GM19238 (cell line): ENCODE results near the gene CNST.
A peak's percentile ranks its signal among the peaks of the same experiment; 100 is the strongest.
"Not testable (repeated sequence)": the region's sequence is repeated elsewhere in the genome, so short reads cannot be mapped to it uniquely, and the experiment has no call there.

Source experiments
- DNase-seq: peaks from one replicate; pipeline ENCODE4 v3.0.0; 2011; ENCODE audit warnings: low spot score; ENCODE audit not compliant: insufficient read length

CNST gene

DNA sequence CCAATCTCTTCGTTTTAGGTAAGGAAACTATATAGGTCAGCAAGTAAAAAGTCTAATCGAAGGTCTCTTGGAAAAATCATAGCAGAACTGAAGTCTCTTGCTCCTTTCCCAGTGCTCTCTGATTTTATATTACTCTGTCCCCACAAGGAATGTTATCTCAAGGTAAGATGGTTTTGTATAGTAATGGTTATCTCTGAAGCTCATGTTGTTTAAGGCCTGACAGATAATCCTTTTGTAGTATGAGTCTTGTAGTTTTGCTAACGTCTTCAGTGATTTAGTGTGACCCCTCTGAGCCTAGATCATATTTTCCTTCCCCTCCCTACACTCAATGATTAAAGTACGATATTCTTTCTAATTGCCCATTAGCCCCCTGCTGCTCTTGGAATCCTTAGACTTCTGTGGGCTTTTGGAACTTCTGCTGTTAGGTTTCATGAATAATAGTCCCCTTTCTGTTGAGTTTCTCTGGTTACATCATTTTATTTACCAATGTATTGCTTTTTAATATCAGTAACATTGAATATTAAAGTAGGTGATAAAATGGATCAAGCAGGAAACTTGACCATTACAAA lies 52.1 kb downstream of the CNST start:
- DNase-seq: no peak

DNA sequence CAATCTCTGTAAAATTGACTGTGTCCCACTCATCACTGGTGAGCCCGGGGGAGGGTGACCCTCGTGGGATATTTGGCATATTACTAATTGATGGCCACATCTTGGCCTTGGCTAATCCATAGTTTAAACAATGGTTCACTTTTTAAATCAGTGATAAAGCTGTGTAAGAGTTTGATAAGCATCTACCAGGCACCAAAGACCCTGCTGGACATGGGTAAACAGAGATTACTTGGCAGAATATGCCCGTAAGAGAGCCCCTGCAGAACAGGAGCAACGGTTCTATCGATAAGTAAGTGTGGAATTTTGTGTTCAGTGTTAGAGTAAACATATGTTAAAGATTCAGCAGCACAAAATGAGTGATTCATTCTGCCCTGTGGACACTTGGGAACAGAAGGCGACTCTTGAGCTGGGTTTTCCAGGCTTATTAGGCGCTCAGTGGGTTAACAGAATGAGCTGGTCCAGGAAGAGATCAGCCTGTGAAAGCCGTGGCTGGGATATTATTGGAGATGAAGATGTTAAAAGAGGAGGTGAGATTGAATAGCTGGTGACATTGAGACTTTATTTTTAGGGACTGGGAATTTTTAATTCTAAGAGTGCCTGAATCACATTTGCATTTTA lies 55.9 kb downstream of the CNST start:
- DNase-seq: no peak

DNA sequence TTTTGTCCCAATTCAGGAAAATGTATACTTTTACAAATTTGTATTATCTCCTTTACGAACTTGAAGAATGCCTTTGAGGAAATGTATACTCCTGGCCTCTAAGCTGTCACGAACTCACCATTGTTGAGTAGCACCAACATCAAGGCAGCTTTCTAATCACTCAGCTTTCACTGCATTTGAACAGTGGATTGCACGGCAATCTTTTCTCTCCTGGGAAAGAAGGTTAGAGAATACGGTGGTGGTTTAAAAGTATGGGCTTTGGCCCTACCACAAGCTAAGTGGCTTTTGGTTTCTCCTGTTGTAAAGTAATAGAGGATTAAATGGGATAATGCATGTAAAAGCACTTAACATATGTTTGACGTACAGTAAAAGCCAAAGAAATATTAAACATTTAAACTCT lies 57.8 kb downstream of the CNST start:
- DNase-seq: no peak

DNA sequence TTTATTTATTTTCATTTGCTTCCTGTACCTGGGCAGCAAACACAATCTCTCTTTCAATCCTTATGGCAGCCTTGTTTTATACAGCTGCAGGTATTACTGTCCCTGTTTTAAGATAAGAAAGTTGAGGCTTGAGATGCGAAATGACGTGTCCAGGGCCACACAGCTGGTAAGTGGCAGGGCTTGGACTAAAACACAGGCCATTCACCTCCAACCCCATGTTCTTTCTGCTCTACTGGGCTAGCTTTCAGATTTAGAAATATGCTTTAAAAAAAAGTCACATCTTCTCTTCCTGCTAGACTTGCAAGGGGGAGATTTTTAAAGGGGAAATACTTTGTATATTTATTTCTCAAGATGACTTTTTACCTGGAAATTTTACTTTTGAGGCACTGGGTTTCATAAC lies 62.8 kb downstream of the CNST start:
- DNase-seq: peak; percentile 38

DNA sequence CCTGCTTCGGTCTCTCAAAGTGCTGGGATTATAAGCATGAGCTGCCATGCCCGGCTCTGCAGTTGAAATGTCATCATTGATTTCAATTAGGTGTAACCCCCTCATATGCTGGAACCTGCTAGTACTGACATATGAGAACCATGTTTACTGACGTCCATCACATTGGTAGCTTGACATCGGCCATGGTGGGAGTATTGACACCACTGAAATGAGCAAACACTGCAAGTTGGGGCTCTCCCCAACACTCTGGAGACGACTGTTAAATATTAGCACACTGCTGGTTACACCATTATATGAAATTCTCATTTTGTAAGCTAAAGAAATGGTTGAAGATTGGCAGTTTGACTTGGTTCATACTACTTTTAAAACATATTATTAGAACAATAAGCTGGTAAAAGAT lies 63.7 kb downstream of the CNST start:
- DNase-seq: no peak

DNA sequence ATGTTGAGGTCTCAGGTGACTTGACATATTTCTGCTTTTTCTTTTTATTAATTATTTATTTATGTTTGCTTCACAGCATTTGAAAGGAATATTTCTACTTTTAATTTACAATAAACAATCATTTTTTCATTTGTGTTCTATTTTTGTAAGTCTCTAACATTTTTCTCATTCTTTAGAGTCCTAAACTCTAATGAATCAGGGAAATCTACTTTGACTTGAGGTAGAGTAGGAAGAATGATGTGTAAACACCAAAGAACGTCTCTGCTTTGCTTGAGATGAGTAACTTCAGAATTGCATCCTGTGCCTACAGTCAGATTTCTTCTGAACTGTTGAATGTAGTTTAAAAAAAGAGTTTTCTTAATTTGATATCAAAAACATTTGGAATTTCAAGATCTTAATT lies 65.2 kb downstream of the CNST start:
- DNase-seq: no peak

DNA sequence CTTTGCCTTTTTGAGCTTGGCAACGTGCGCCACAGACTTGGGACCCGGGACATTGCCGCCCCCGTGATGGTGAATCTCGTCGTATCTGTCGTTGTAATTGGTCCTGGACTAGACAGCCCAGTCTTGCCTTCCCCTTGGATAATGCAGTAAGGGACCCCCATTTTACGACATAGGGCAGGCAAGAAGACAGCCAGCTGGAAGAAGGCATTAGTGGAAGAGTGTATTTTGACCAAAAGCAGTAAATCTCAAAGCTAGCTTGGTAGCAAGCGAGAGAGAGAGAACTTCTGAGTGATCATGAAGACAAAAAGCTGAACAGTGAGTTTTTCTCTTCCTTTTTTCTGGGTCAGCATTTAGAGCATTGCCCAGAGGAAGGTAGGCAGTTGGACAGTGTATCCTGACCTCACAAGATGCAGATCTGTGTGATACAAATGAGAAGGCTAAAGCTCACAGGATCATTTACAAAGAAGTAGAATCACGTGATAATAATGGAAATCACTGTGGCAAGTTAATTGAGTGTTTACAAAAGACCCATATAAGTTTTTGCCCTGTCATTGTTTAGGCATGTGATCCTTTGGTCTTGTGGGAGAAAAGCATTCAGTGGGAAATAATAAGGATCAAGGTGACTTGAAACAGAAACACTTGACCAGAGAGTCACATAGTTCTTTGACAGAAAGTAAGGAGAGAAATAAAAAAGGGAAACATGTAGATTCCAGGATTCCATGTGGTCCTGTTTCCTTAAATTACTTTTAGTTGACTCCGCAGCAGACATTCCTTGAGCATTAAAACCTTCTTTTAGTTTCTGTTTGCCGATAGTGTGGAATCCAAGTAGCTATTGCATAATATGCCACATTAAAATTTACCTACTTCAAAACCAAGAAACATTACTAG lies 66.3 kb downstream of the CNST start:
- no peak for DNase-seq

DNA sequence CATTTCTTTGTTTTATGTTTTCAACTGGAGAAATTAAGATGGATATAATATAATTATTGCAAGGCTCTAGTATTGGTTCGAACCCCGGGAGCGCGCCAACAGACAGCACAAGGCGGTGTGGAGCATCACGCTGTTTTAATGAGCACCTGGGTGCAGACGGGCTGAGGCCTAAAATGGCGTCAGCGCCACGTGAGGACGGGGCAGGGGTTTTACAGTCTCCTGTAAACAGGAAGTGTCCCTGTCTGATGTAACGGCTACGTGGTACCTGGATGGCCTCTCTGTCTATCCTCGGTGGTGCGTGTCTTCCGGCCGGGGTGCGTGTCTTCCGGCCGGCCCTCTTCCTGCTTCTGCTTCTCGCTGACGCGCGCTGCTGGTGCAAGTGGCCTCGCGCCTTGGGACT lies 68.4 kb downstream of the CNST start:
- DNase-seq: not testable (repeated sequence)

DNA sequence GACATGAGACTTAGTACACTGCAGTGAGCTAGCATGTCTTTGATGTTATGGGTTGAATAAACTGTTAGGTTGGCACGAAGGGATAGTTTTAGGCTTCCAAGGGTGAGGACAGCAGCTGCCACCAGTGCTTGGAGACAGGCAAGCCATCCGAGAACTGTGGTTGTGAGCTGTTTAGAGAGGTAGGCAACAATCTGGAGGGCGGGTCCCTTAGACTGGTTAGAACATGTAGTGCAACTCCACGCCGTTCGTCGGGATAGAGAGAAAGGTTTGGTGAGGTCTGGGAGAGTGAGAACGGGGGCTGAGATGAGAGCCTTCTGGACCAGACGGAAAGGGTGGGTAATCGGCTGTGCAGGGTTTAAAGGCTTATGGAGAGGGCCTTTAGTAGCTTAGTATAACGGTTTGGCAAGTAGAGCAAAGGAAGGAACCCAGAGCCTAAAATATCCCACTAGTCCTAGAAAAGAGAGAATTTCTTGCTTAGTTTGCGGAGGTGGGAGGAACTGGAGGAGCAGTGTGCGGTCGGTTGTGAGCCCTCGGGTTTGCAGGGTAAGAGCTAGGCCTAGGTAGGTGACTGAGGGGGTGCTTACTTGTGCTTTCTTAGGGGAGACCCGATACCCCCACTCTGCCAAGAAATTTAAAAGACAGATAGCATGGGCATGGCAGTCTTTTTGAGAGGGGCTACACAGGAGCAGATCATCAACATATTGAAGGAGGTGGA lies 72.8 kb downstream of the CNST start:
- no peak for DNase-seq

DNA sequence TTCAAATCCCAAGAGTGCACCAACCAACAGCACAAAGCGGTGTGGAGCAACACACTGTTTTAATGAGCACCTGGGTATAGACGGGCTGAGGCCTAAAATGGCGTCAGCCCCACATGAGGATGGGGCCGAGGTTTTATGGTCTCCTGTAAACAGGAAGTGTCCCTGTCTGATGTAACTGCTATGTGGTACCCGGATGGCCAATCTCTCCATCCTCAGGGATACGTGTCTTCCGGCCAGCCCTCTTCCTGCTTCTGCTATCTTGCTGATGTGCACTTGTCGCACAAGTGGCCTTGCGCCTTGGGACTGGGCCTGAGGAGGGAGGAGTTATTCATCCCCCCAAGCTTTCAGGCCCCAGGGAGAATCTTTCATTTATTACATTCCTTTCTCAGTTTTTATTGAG lies 73.5 kb downstream of the CNST start:
- DNase-seq: no peak

DNA sequence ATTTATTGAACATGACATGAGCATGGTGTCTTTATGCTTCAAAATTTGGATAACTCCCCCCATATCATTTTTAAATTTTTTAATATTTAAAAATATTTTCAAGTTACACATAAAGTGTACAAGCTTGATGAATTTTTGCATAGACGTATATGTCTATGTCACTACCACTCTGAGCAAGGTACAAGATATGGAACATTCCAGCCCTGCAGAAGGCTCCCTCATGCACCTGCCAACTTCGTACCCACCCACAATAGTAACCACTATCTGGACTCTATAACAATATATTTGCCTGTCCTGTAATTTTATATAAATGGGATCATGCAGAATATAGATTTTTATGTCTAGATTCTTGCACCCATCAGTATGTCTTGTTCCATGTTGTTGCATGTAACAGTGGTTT lies 74.5 kb downstream of the CNST start:
- no peak for DNase-seq

DNA sequence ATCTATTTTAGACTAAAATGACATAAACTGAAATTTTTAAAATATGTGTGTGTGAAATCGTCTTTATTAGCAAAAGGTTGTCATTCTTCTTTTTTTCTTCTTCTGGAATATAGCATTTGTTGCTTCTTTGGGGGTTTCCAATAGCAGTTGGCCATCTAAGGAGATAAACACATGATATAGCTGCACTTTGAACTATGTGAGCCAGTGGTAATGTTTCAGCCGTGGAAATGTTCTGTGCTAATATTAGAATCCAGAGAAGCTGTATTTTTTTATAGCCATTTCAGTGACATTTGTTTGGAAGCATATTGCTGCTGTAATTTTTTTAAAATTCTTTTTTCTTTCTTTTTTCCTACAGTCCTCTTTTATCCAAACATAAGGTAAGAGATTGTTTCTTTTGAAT lies 75.1 kb downstream of the CNST start:
- DNase-seq: no peak

DNA sequence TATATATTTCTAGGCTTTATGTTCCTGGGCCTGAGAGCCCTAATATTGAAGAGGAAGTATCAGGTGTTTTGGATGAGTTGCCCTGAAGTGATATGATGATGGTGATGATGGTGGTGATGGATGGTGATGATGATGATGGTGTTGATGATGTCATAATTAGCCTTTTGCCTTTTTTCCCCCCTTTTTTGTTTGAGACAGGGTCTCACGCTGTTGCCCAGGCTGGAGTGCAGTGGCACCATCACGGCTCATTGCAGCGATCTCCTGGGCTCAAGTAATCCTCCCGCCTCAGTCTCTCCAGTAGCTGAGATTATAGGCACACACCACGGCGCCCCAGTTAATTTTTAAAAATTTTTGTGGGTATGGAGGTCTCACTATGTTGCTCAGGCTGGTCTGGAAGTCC lies 76.5 kb downstream of the CNST start:
- no peak for DNase-seq

DNA sequence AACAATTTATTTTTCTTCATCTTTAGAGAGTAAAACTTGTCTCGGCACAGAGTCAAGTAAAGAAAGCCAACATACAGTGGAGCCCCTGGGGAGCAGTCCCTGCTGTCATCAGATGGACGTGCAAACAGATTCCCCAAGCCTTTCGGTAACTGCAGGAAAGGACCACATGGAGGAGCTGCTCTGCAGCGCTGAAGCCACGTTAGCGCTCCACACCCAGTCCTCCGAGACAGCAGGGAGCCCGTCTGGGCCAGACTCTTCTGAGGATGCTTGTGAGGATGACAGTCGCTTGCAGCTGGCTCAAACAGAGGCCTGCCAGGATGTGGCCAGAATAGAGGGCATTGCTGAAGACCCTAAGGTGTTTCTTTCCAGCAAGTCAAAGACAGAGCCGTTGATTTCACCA lies 80.9 kb downstream of the CNST start:
- no peak for DNase-seq

DNA sequence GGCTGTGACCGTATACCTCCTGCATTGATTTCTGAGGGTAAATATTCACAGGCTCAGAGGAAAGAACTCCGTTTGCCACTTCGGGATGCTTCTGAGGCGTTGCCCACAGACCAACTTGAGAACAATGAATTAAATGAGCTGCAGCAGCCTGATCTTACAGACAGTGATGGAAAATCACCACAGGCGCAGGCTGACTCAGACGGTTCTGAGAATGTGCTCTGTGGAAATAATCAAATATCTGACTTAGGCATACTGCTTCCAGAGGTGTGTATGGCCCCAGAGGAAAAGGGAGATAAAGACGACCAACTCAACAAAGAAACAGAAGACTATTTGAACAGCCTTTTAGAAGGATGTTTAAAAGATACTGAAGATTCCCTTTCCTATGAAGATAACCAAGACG lies 81.3 kb downstream of the CNST start:
- DNase-seq: no peak

DNA sequence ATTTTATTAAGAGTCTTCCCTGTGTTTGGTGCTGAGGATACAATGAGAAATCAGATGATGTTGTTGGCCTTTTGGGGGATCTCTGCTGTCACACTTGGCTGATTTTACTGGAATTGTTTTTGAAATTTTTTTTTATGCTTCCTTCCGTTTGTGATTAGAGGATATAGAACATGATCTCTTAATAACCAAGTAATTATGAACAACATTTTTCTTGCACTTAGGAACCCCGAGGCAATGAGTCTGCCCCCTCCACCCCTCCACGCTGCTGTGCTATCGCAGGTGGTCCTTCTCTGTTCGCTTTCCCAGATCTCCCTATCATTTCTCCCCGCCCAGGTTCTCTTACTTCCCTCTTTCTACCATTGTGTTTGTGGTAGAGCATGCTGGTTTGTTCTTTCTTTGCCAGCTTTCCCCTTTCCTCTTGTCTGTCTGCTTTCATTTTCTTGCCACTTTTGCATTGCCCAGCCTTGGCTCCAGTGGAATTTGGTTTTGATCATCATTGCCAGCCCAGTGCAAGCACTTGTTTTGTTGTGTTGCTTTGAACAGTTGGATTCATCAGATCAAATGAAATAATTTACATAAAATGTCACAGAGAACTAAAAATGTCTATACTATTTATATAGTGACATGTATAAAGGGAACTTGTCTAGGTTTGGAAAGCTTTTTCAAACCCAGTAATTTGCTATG lies 84.9 kb downstream of the CNST start:
- DNase-seq: no peak

DNA sequence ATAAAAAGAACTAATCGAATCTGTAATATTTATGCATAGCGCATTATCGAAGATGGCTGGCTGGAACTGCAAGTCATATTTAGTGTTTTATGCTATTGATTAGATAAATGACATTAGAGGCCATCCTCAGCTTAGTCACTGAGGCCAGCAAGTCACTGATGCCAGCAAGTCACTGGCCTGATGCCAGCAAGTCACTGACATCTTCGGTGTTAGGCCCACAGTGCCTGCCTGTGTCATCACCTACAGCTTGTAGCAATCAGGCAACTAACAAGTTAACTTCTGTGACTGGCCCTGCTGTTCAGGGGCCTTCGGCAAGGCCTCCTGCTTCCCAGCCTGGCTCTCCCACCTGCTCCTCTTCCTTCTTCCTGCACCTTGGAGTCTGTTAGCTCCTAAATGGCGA lies 92.3 kb downstream of the CNST start:
- no peak for DNase-seq

DNA sequence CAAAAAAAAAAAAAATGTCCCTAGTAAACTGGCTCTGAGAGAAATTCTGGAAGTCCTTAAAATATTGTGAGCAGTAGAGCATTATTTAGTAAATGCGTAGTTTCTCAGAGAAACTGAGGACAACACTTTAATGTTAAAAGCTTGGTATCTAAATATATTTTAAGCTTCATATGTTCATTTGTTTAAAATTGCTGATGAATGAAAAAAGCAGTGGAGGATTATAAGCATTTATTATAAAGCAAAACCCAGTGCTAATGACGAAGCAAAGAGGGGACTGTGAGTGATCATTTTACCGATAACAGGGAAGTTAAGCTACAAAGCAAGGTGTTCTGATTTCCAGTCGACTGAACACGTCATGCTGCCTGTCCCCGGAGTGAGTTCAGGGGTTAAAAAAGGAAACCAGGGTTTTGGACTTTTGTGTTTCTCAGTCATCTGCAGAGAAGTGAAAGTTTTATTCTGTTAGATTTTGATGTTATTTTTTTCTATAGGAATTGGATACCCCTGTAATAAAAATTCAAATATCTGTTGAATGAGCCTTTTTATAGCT lies 93.4 kb downstream of the CNST start:
- no peak for DNase-seq

DNA sequence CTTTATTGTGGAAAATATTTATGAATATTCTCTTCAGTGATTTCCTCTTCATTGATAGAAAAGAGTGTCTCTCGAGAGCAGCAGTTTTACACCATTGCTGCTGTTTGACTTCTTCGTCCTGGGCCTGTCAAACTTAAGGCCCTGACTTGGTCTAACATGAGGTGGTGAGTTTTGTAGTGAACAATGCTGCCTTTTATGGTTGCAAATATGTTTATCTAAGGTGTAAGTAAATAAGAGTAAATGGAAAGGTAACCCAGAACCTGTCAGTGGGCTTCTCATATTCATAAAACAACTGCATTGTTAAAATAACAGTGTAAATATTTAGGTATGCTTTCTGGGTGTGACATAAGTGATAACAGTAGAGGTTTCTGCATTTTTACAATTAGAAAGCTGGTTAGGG lies 95.2 kb downstream of the CNST start:
- DNase-seq: no peak

DNA sequence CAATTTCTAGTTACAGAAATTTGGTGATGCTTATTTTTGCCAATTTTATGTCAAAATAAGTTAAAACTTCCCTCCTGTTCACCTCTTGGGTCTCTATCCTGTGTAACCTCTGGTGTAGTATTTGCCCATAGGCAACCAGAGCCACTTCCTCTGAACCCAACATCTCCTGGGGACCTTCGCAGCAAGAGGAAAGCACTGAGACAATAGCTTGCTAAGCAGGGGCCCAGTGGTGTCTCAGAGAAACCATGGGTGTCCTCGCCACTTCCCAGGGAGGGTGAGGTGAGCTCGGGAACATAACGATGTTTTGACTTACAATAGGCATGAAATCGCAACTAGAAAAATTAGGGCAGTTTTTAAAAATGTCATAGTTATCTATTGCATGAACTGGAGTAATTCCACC lies 101.5 kb downstream of the CNST start:
- no peak for DNase-seq

DNA sequence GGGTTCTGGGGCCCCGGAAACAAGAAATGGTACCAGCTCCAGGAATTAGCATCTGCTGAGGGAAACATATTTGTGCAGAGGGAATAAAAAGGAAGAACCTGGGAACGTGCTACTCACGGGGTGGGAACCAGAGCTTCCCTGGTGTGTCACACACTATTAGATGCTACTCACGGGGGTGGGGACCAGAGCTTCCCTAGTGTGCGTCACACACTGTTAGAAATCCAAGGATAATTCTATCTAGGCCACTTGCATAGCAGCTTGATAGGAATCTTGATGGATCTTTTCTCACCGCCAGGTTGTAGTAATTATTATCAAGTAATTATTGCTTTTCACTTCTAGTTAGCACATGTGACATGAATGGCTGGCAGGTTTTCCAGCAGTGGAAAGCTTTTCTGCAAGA lies 103.4 kb downstream of the CNST start:
- no peak for DNase-seq
